ENCODE results near the gene SLC25A26. TPM values are rescaled to one million over a fixed set of nuclear protein-coding genes. Genes with fewer than 3 reads are reported as not detected.
A peak's percentile ranks its signal among the peaks of the same experiment; 100 is the strongest.
"Not testable (repeated sequence)": the region's sequence is repeated elsewhere in the genome, so short reads cannot be mapped to it uniquely, and the experiment has no call there.

SLC25A26 gene
- total and polyA plus RNA-seq, 8 donors = 5.1 to 13.6 (median 9.9) TPM

GRCh38 chr3:66416556-66417304 is 195.9 kb downstream of the SLC25A26 start:
- intact Hi-C loops (cut with DNase I) = no loop called here
- no peak for TF ChIP-seq CTCF (IDR thresholded peaks at IDR 0.05)
- Histone ChIP-seq H3K4me3 (no peak overlapping the region), H3K4me1 (peaks cover 13 to 23% (median 16%) of the 10 kb centered on the region in 3 donors), H3K9me3 (no peaks in the 10 kb centered on the region), H3K27ac (peak overlapping the region in 1 of 4 donors; percentile 8), H3K27me3 (no peaks in the 10 kb centered on the region), H3K36me3 (peaks cover 13 to 42% (median 14%) of the 10 kb centered on the region in 3 donors)
- FAIRE-seq = no peak
- WGBS, 2 donors = 51 to 55% methylated on average over 14 of the region's 14 CpGs
- peak in 1 of 4 donors; percentile 2 for ATAC-seq
- DNase-seq = peak in 1 of 6 donors; percentile 58

DNA sequence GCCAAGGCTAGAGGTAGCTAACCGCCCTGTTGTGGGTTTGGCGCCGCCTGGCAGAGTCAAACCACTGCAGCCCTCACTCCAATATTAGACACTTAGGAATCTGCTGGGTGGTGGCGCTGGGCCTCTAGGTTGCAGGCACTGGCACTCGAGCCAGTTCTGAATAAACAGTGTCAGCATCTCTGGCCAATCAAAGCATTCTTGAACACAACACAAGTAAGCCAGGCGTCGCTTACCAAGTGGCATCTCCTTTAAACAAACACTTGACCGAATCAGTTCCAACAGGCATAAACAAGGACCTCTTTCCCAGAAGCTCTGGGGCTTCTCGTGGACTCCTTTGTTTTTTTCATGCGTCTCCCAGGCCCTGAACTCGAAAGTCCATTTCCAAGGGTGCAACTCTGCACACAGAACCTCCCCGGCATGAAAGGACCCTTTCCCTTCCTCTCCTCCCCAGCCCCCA is 197.7 kb downstream of the SLC25A26 start:
- H3K4me3 ChIP-seq = no peak overlapping the region
- no peak for TF ChIP-seq CTCF (IDR thresholded peaks at IDR 0.05)
- peaks cover 3 to 25% (median 6%) of the 10 kb centered on the region in 3 donors for H3K36me3 ChIP-seq
- FAIRE-seq (no peak), DNase-seq (peak in 5 of 6 donors; percentile 62 to 75 (median 67)), ATAC-seq (peak; percentile 70 to 90 (median 88))
- H3K27me3 ChIP-seq = no peaks in the 10 kb centered on the region
- peaks cover 14 to 23% (median 17%) of the 10 kb centered on the region in 3 donors for H3K4me1 ChIP-seq
- H3K9me3 ChIP-seq = no peaks in the 10 kb centered on the region
- intact Hi-C loops (cut with DNase I) = no loop called here
- WGBS, 2 donors = 42 to 46% methylated on average over 12 of the region's 12 CpGs
- peak overlapping the region in 3 of 4 donors; percentile 5 to 47 (median 45) for H3K27ac ChIP-seq

- Histone ChIP-seq H3K36me3 (peaks cover 2 to 19% (median 6%) of the 10 kb centered on the region in 3 donors), H3K4me3 (no peak overlapping the region), H3K27me3 (no peaks in the 10 kb centered on the region), H3K27ac (peak overlapping the region in 3 of 4 donors; percentile 5 to 47 (median 45)), H3K9me3 (no peaks in the 10 kb centered on the region), H3K4me1 (peaks cover 19 to 23% (median 22%) of the 10 kb centered on the region in 3 donors)
- intact Hi-C loops (cut with DNase I) = no loop called here
- DNase-seq = peak in 1 of 6 donors; percentile 51
- TF ChIP-seq CTCF (IDR thresholded peaks at IDR 0.05) = no peak
- peak; percentile 17 to 36 (median 29) for ATAC-seq
- FAIRE-seq = no peak
- 53 to 55% methylated on average over 14 of the region's 14 CpGs for WGBS, 2 donors
Observed at GRCh38 chr3:66419036-66419435, 198.2 kb downstream of the SLC25A26 start.

- H3K36me3 ChIP-seq; H3K27ac ChIP-seq; H3K27me3 ChIP-seq; H3K9me3 ChIP-seq; intact Hi-C loops (cut with DNase I); ATAC-seq; H3K4me3 ChIP-seq; FAIRE-seq: not testable (repeated sequence)
- H3K4me1 ChIP-seq = peaks cover 32 to 42% (median 40%) of the 10 kb centered on the region in 3 donors
- WGBS, 2 donors = 84 to 88% methylated on average over 3 of the region's 3 CpGs
- peak in 1 of 6 donors; percentile 42 for DNase-seq
Observed at GRCh38 chr3:66421144-66421543, 200.3 kb downstream of the SLC25A26 start.

DNA sequence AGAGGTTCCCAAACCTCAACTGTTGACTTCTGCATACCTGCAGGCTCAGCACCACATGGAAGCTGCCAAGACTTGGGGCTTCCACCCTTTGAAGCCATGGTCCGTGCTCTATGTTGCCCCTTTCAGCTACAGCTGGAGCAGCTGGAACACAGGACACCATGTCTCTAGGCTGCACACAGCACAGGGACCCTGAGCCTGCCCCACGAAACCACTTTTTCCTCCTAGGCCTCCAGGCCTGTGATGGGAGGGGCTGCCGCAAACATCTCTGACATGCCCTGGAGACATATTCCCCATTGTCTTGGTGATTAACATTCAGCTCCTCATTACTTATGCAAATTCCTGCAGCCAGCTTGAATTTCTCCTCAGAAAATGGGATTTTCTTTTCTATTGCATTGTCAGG is 201.1 kb downstream of the SLC25A26 start:
- FAIRE-seq; H3K36me3 ChIP-seq; intact Hi-C loops (cut with DNase I); H3K27ac ChIP-seq; H3K27me3 ChIP-seq; H3K9me3 ChIP-seq; H3K4me3 ChIP-seq; ATAC-seq: not testable (repeated sequence)
- H3K4me1 ChIP-seq = peaks cover 36 to 44% (median 38%) of the 10 kb centered on the region in 3 donors
- 97 to 98% methylated on average over 3 of the region's 3 CpGs for WGBS, 2 donors
- peak in 1 of 6 donors; percentile 38 for DNase-seq

- FAIRE-seq (no peak), DNase-seq (peak in 1 of 6 donors; percentile 17), ATAC-seq (no peak)
- H3K27ac ChIP-seq = no peak overlapping the region
- intact Hi-C loops (cut with DNase I) = no loop called here
- no peaks in the 10 kb centered on the region for H3K36me3 ChIP-seq
- peaks cover 43 to 51% (median 51%) of the 10 kb centered on the region in 3 donors for H3K4me1 ChIP-seq
- no peaks in the 10 kb centered on the region for H3K27me3 ChIP-seq
- 18 to 26% methylated on average over 3 of the region's 3 CpGs for WGBS, 2 donors
- TF ChIP-seq CTCF (IDR thresholded peaks at IDR 0.05) = no peak
- no peak overlapping the region for H3K4me3 ChIP-seq
- no peaks in the 10 kb centered on the region for H3K9me3 ChIP-seq
Observed at GRCh38 chr3:66423791-66424190, 203.0 kb downstream of the SLC25A26 start.

Measured in pancreas (tissue), 10 donors.